HL-60/S4 treated with phorbol 12-myristate 13-acetate at 8.2 ng/mL for 4 days and 3 days (cell line): Measurements from ENCODE around the gene USP34.

ENCODE experiments used
- in situ Hi-C: fragments of 300-500 bp; cut with MboI; formaldehyde crosslinking; loops from 2 replicates; pipeline ENCODE4 v1.15.0; 2022; ENCODE audit warnings: low sequenced_read_pairs

USP34 gene

GRCh38 chr2:61379521-61379920 lies 91.4 kb downstream of the USP34 start:
- in situ Hi-C loops, result no loop called here

GRCh38 chr2:61378281-61378680 lies 92.6 kb downstream of the USP34 start:
- in situ Hi-C loops, result no loop called here

GRCh38 chr2:61377046-61377445 lies 93.8 kb downstream of the USP34 start:
- in situ Hi-C loops, result no loop called here

GRCh38 chr2:61376211-61376610 lies 94.7 kb downstream of the USP34 start:
- in situ Hi-C loops, result no loop called here

DNA sequence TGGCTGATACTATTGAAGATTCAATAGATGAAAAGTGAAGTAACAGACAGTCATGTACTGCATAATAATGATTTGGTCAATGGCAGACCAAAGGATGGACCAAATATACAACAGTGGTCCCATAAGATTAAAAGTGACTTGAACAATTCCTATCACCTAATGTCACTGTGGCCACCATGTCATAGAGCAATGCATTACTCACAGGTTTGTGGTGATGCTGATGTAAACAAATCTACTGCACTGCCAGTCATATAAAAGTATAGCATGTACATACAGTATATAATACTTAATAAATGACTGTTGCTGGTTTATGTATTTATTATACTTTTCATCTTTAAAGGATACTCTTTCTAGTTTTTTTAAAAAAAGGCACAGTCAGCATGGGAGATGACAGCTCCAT lies 99.9 kb downstream of the USP34 start:
- in situ Hi-C loops, result no loop called here

DNA sequence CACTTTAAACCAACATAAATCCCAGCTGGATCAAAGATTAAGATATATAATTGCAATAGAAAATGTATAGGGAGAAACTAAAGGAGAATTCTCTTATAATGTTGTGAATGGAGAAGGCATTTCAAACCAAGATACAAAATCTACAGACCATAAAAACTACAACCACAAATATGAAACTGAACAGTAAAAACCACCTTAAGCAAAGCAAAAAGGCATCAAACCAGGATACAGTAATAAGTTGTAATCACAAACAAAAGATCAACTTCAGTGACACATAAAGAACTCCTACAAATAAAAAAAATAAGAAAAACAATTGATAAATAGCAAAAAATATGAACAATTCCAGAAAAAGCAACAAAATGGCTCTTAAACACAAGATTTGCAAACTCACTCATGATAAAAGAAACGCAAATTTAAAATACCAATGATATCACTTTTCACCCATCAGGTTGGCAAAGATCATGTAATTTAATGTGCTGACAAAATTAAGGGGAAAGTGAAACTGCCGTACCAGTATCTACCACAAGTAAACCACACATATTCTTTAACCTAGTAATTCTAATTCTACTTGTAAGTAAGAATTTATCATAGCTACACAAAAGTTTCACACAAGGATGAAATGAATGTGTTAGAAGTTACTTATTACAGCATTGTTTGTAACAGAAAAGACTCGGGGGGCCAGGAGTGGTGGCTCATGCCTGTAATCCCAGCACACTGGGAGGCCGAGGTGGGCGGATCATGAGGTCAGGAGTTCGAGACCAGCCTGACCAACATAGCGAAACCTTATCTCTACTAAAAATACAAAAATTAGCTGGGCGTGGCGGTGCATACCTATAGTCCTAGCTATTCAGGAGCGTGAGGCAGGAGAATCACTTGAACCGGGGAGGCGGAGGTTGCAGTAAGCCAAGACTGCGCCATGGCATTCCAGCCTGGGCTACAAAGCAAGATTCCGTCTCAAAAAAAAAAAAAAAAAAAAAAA lies 101.9 kb downstream of the USP34 start:
- in situ Hi-C loops, result no loop called here

DNA sequence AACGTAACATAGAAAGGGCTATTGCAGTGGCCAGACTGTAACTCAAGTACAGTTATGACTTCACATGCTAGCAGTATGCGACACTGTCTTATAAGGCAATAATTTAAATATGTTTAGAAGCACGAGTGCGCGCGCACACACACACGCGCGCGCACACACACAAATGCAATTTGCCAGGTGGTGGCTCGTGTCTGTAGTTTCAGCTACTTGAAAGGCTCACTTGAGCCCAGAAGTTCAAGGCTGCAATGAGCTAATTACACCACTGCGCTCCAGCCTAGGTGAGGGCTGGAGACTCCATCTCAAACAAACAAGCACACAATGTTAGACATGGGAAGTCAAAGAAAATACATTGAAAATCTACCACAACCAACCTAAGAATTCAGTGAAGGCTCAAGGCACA lies 103.7 kb downstream of the USP34 start:
- in situ Hi-C loops, result no loop called here

GRCh38 chr2:61363580-61363979 lies 107.3 kb downstream of the USP34 start:
- in situ Hi-C loops, result no loop called here

- in situ Hi-C loops, result no loop called here
Measured at GRCh38 chr2:61362873-61363272, 108.0 kb downstream of the USP34 start.

DNA sequence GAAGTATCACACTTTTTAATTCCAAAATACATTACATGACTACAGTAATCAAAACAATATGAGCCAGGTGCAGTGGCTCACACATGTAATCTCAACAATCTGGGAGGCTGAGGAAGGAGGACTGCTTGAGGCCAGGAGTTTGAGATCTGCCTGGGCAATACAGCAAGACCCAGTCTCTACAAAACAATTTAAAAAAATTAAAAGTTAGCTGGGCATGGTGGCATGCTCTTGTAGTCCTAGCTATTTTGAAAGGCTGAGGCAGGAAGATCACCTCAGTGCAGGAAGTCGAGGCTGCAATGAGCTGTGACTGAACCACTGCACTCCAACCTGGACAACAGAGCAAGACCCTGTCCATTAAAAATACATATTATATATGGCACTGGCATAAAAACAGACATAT lies 109.8 kb downstream of the USP34 start:
- in situ Hi-C loops, result no loop called here

- in situ Hi-C loops, result no loop called here
Measured at GRCh38 chr2:61359058-61359457, 111.8 kb downstream of the USP34 start.

DNA sequence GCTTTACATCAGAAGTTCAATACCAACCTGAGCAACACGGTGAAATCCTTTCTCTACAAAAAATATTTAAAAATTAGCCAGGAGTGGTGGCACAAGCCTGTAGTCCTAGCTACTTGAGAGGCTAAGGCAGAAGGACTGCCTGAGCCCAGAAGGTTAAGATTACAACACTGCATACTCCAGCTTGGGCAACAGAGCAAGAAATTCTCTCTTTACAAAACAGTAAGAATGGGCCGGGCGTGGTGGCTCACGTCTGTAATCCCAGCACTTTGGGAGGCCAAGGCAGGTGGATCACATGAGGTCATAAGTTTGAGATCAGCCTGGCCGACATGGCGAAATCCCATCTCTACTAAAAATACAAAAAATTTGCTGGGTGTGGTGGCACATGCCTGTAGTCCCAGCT lies 113.2 kb downstream of the USP34 start:
- in situ Hi-C loops, result no loop called here

DNA sequence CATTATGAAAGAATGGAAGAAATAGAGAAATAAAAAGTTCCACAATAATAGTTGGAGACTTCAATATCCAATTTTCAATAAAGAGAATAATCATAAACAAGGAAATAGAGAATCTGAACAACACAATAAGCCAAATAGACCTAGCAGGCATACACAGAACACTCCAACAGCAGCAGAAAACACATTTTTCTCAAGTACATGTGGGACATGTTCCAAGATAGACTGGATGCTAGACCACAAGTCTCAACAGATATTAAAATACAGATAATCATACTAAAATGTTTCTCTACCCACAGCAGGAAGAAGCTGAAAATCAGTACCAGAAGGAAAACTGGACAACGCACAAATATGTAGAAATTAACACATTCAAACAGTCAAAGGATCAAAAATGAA lies 113.9 kb downstream of the USP34 start:
- in situ Hi-C loops, result no loop called here

- in situ Hi-C loops, result no loop called here
Measured at GRCh38 chr2:61356261-61356957, 114.5 kb downstream of the USP34 start.

GRCh38 chr2:61354543-61355197 lies 116.2 kb downstream of the USP34 start:
- in situ Hi-C loops, result no loop called here

DNA sequence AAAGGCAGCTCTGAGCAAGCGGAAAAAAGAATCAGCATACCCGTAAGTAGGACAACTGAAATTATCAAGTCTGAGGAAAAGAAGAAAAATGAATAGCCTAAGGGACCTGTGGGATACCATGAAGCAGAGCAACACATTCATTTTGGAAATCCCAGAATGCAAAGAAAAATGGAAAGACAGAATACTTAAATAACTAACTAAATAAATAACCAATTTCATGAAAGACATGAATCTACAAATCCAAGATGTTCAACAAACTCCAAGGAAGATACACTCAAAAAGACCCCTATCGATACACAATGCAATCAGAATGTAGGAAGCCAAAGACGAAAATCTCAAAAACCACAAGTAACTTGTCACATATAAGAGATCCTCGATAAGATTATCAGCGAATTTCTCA lies 117.0 kb downstream of the USP34 start:
- in situ Hi-C loops, result no loop called here

- in situ Hi-C loops, result no loop called here
Measured at GRCh38 chr2:61350777-61351176, 120.1 kb downstream of the USP34 start.

DNA sequence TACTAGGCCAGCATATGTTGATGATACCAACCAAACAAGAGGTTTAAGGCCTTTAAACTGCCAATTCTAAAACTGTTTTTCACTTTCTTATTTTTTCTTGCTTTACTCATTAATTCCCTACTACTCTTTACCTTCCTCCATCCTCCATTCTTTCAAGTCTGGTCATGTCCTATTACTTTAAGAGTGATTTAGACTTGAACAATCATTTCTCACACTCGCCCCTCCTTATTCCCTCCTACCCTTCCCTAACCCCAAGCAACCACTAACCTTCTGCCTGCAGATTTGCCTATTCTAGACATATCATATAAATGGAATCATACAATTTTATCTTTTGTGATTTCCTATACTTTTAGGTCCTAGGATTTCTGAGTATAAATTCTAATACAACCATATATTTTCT lies 127.7 kb downstream of the USP34 start:
- in situ Hi-C loops, result no loop called here

DNA sequence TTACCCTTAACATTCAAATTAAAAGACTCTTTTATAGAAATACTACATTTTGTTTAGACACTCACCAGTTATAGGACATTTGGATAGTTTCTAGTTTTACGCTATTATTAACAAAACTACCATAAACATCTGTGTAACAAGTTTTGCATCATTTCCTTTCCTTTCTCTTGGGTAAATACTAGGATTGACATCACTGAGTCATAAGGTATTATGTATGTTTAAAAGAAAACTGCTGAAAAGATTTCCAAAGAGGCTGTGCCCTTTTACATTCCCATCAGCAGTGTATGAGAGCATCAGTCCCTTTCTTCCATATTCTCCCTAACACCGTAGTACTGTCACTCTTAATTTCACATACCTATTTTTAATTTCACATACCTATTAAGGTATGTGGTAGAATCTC lies 130.6 kb downstream of the USP34 start:
- in situ Hi-C loops, result no loop called here

GRCh38 chr2:61338447-61338846 lies 132.4 kb downstream of the USP34 start:
- in situ Hi-C loops, result no loop called here

DNA sequence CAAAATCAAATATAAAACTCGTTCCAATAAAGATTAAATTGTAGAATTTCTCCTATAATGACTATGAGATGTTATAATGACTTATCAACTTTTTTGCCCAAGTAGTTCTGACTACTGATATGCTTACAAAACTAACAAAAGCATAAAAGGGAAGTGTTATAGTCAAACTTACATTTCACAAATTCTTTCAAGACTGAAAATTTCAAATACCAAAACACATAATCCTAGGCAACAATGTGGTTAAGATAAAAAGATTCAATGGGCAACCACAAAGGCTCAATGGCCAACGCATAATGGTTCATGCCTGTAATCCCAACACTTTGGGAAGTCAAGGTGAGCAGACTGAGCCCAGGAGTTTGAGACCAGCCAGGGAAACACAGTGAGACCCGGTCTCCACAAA lies 135.7 kb downstream of the USP34 start:
- in situ Hi-C loops, result no loop called here

DNA sequence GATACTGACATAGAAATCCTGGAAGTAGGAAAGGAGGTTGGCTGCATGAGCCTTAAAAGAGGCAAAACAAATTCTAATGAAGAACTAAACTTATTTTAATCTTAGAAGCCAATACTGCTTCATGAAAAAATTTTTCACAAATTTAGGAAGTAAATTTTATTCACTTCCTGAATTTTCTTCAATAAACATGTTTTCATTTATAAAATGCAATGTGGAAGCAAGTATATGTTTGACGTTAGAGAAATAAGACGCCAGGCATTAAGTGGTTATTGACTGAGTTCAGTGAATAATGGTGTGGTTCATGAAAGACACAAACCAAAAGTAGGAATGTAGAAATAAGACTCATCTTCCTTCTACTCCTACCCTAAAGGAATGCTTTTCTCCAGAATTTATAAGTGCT lies 136.4 kb downstream of the USP34 start:
- in situ Hi-C loops, result no loop called here
